K562 (cell line): ENCODE results near the gene YAF2. TPM values are rescaled to one million over a fixed set of nuclear protein-coding genes. Genes with fewer than 3 reads are reported as not detected.

Source experiments
- ATAC-seq: fragments of 200-7000 bp; cut with Tn5 transposase; 3 replicates; pipeline ENCODE4 v1.9.1; 2020; ENCODE audit warnings: moderate library complexity
- BruUV-seq: library from RNA; stranded (reverse); fragments of 400-500 nt; replicated peaks from 2 replicates; lab custom pipeline; 2021; lab: Mats Ljungman, UMichigan
- CTCF ChIA-PET: fragments of 300-600 bp; formaldehyde crosslinking; extraction: SDS; loops from one replicate; lab custom pipeline; 2021; ENCODE audit warnings: low intra/inter-chr PET ratio; lab: Yijun Ruan, JAX
- POLR2A ChIA-PET: fragments of 300-600, 350-650 bp; sonication (Branson Sonifier 250); formaldehyde crosslinking; extraction: SDS; loops from one replicate; lab custom pipeline; 2021; ENCODE audit warnings: antibody characterized with exemption, inconsistent platforms; lab: Yijun Ruan, JAX
- DNase-seq, 4 experiments: peaks; one replicate each; pipeline versions ENCODE4 v3.0.0 to v3.0.0-alpha.2; 2011 to 2018; ENCODE audit warnings: low spot score in 3 of 4, mixed read lengths in 3 of 4; ENCODE audit errors: extremely low read depth in 1 of 4
- FAIRE-seq: peaks from 2 replicates; lab custom pipeline; 2011; peaks lifted over from hg19 to GRCh38; lab: Jason Lieb, UNC
- H2AFZ ChIP-seq: 2 replicates; pipeline ENCODE4 v1.6.0; 2011; ENCODE audit warnings: low read depth, low read length, control low read depth, inconsistent platforms
- H3K27ac ChIP-seq: fragments of 200-600 bp; 3 replicates; pipeline ENCODE4 v1.8.0; 2011; ENCODE audit warnings: low read depth, mild to moderate bottlenecking, control low read depth, inconsistent platforms, low read length, moderate library complexity, mixed read lengths; ENCODE audit errors: extremely low read depth
- H3K27me3 ChIP-seq, 2 experiments: fragments of 300-600 bp in 1 of 2; 2 replicates in 1 of 2; 3 replicates in 1 of 2; pipeline versions ENCODE4 v1.6.0 to v1.8.0; 2011; ENCODE audit warnings: inconsistent platforms in 2 of 2, low read length in 2 of 2, mild to moderate bottlenecking in 1 of 2, mixed read lengths in 1 of 2, moderate library complexity in 1 of 2; ENCODE audit not compliant: control insufficient read depth in 2 of 2, insufficient read depth in 2 of 2
- H3K36me3 ChIP-seq: fragments of 300-600 bp; 3 replicates; pipeline ENCODE4 v1.8.0; 2011; ENCODE audit warnings: mild to moderate bottlenecking, low read length, inconsistent platforms; ENCODE audit not compliant: control insufficient read depth, insufficient read depth
- H3K4me1 ChIP-seq, 2 experiments: fragments of 200-600 bp in 1 of 2; replicated peaks in 1 of 2; 2 replicates in 1 of 2; 3 replicates in 1 of 2; pipeline versions ENCODE4 v1.5.1 to v1.8.0; 2011; ENCODE audit warnings: inconsistent platforms in 2 of 2, low read length in 2 of 2, mild to moderate bottlenecking in 1 of 2, mixed read lengths in 1 of 2, moderate library complexity in 1 of 2; ENCODE audit not compliant: control insufficient read depth in 2 of 2, insufficient read depth in 2 of 2
- H3K4me2 ChIP-seq: 2 replicates; pipeline ENCODE4 v1.6.1; 2011; ENCODE audit warnings: low read length, control low read depth, inconsistent platforms, mixed read lengths; ENCODE audit not compliant: insufficient read depth
- H3K4me3 ChIP-seq: fragments of 200-600 bp; sonication (generic), shearing (Covaris generic); 2 replicates; pipeline ENCODE4 v1.5.1; 2016; ENCODE audit warnings: control low read depth, inconsistent platforms
- H3K79me2 ChIP-seq: fragments of 200-600 bp; 3 replicates; pipeline ENCODE4 v1.8.0; 2011; ENCODE audit warnings: low read length, inconsistent platforms; ENCODE audit not compliant: control insufficient read depth, insufficient read depth
- H3K9ac ChIP-seq, 2 experiments: 2 replicates each; pipeline versions ENCODE4 v1.6.0 to v1.6.1; 2011; ENCODE audit warnings: low read depth in 2 of 2, low read length in 2 of 2, control low read depth in 1 of 2, inconsistent platforms in 1 of 2, mild to moderate bottlenecking in 1 of 2, mixed read lengths in 1 of 2; ENCODE audit not compliant: insufficient read depth in 1 of 2
- H3K9me1 ChIP-seq: one replicate; pipeline ENCODE4 v1.6.0; 2011; ENCODE audit warnings: inconsistent platforms, mild to moderate bottlenecking, low read length, moderate library complexity; ENCODE audit not compliant: control insufficient read depth, insufficient read depth
- H3K9me3 ChIP-seq: replicated peaks from 2 replicates; pipeline ENCODE4 v1.5.1; 2011; ENCODE audit warnings: low read depth, low read length, inconsistent platforms; ENCODE audit not compliant: control insufficient read depth, insufficient read depth
- H4K20me1 ChIP-seq: replicated peaks from 2 replicates; pipeline ENCODE4 v1.6.1; 2011; ENCODE audit warnings: low read length, inconsistent platforms, mixed read lengths; ENCODE audit not compliant: control insufficient read depth, insufficient read depth
- C11orf30 ChIP-seq: fragments of 450-650 bp; IDR thresholded peaks from 2 replicates; pipeline ENCODE4 v1.6.1; 2016; ENCODE audit warnings: low read depth, mild to moderate bottlenecking
- SAFB ChIP-seq: fragments of 200-400 bp; formaldehyde crosslinking; IDR thresholded peaks from 2 replicates; pipeline ENCODE4 v1.6.1; 2017; ENCODE audit warnings: low read depth, low read length, borderline replicate concordance
- SLC30A9 ChIP-seq: fragments of 250-450 bp; sonication (Bioruptor Pico); IDR thresholded peaks from 2 replicates; pipeline ENCODE4 v1.8.0; 2022; ENCODE audit warnings: mild to moderate bottlenecking, moderate library complexity
- TAF7 ChIP-seq: fragments of 450-650 bp; IDR thresholded peaks from 2 replicates; pipeline ENCODE4 v1.6.1; 2016; ENCODE audit warnings: missing genetic modification characterization, missing compliant biosample characterization
- TAF9B ChIP-seq: fragments of 450-650 bp; IDR thresholded peaks from 2 replicates; pipeline ENCODE4 v1.6.1; 2018; ENCODE audit warnings: mild to moderate bottlenecking; ENCODE audit not compliant: partially characterized antibody
- YY1 ChIP-seq, 3 experiments: IDR thresholded peaks; 2 replicates each; pipeline ENCODE4 v1.6.1; 2011; ENCODE audit warnings: low read length in 2 of 3, mild to moderate bottlenecking in 2 of 3, moderate library complexity in 2 of 3, borderline replicate concordance in 1 of 3, control low read depth in 1 of 3, low read depth in 1 of 3; ENCODE audit not compliant: insufficient read depth in 3 of 3, insufficient replicate concordance in 2 of 3, control insufficient read depth in 1 of 3, insufficient read length in 1 of 3; ENCODE audit errors: extremely low read depth in 1 of 3
- WGBS: fragments of 100-300 bp; shearing (Covaris generic); methylation state at CpG from one replicate; pipeline ENCODE4 v1.1.6; 2016; ENCODE audit warnings: low coverage, mixed read lengths; ENCODE audit not compliant: insufficient coverage; ENCODE audit errors: missing lambda C conversion rate; 5-methylcytosine and 5-hydroxymethylcytosine counted together
- in situ Hi-C: fragments of 300-500 bp; cut with MboI; formaldehyde crosslinking; loops from 4 replicates; pipeline ENCODE4 v1.15.0; 2018; ENCODE audit warnings: inconsistent platforms, mixed read lengths
- intact Hi-C: fragments of 100-400 bp; cut with micrococcal nuclease; formaldehyde crosslinking; loops from 2 replicates; pipeline ENCODE4 v1.14.2; 2022
- polyA plus RNA-seq, 8 experiments: library from polyadenylated mRNA; depleted of rRNA in 4 of 8; stranded (reverse) in 5 of 8; unstranded in 3 of 8; fragments of >200 nt; fragmentation: Nextera tagmentation in 2 of 8; fragmentation: Illumina TruSeq in 1 of 8; extraction: Ambion mirVana in 2 of 8; extraction: Trizol in 1 of 8; gene quantifications; 2 replicates each; pipeline versions ENCODE4 v1.2.1 to v1.2.3, GENCODE V29; 2011 to 2014; ENCODE audit warnings: inconsistent platforms in 1 of 8, missing spikeins in 1 of 8
- total RNA-seq, 7 experiments: library from RNA; depleted of rRNA in 6 of 7; stranded (reverse); fragments of >200 nt in 6 of 7; fragmentation: Illumina TruSeq in 2 of 7; extraction: Trizol in 2 of 7; gene quantifications; 2 replicates each; pipeline versions ENCODE4 v1.2.1 to v1.2.3, GENCODE V29; 2011 to 2021; ENCODE audit warnings: low replicate concordance in 1 of 7

Gene YAF2
- total and polyA plus RNA-seq, 9 of the 15 experiments (the other 6 are each of a cell fraction or from before 2014, with no cell fraction given): 10.6 to 26.4 (median 21.3) TPM

- POLR2A ChIA-PET: interaction anchor here (0.7 to 0.8 kb wide), 2 partner anchors 7 to 33 kb away, joined by 4 to 6 read pairs; no protein-coding TSS in a partner anchor
- H3K27ac ChIP-seq: no peak overlapping the region
- peak; percentile 34; the same call in 2 of the 3 replicates for ATAC-seq
Observed at GRCh38 chr12:42187799-42188198, 50.2 kb downstream of the YAF2 start.

GRCh38 chr12:42186793-42187192 is 51.3 kb downstream of the YAF2 start:
- BruUV-seq: no TSS peak
- no peak overlapping the region for H2AFZ ChIP-seq
- no peaks in the 10 kb centered on the region for H3K9me1 ChIP-seq
- H3K9ac ChIP-seq: no peak overlapping the region
- ATAC-seq: no peak
- no peaks in the 10 kb centered on the region for H3K4me1 ChIP-seq
- no peak for TF ChIP-seq SAFB
- no peak for TF ChIP-seq YY1 (IDR thresholded peaks at IDR 0.05; ENCODE audit: borderline replicate concordance in 1 of 3, control insufficient read depth in 1 of 3, extremely low read depth in 1 of 3, insufficient read depth in 3 of 3, insufficient read length in 1 of 3, insufficient replicate concordance in 2 of 3, low read depth in 1 of 3, low read length in 2 of 3)
- TF ChIP-seq SLC30A9 (CRISPR knock-in tag): no peak
- no peak for TF ChIP-seq TAF9B
- peaks cover 5% of the 10 kb centered on the region; the same call in 2 of the 3 replicates for H3K36me3 ChIP-seq
- H3K79me2 ChIP-seq: no peaks in the 10 kb centered on the region
- 59% methylated on average over 2 of the region's 2 CpGs for WGBS
- ChIA-PET CTCF (no interaction called here), POLR2A (no interaction called here)
- intact Hi-C loops (no loop called here), in situ Hi-C loops (no loop called here)
- no peak for DNase-seq
- H3K27me3 ChIP-seq: no peaks in the 10 kb centered on the region
- no peaks in the 10 kb centered on the region for H4K20me1 ChIP-seq
- no peak overlapping the region for H3K4me2 ChIP-seq
- H3K4me3 ChIP-seq: no peak overlapping the region
- H3K27ac ChIP-seq: no peak overlapping the region
- no peak for FAIRE-seq
- no peaks in the 10 kb centered on the region for H3K9me3 ChIP-seq

More at GRCh38 chr12:42187799-42188198, 50.2 kb downstream of the YAF2 start:
- BruUV-seq: no TSS peak
- H2AFZ ChIP-seq: no peak overlapping the region
- intact Hi-C loops (no loop called here), in situ Hi-C loops (no loop called here)
- no peak overlapping the region for H3K4me3 ChIP-seq
- H3K4me1 ChIP-seq: no peaks in the 10 kb centered on the region
- no peaks in the 10 kb centered on the region for H4K20me1 ChIP-seq
- H3K79me2 ChIP-seq: no peaks in the 10 kb centered on the region
- no peak overlapping the region for H3K4me2 ChIP-seq
- H3K36me3 ChIP-seq: peaks cover 2% of the 10 kb centered on the region; the same call in 1 of the 3 replicates
- H3K9me3 ChIP-seq: no peaks in the 10 kb centered on the region
- DNase-seq: no peak
- CTCF ChIA-PET: no interaction called here
- TF ChIP-seq C11orf30 (0 out of 2 replicates have a peak, but pooled peaks have one; percentile 7), TAF7 (tag) (no peak)
- TF ChIP-seq, all 486 proteins: peak for 1
- no peak for FAIRE-seq
- no peaks in the 10 kb centered on the region for H3K9me1 ChIP-seq
- 68% methylated on average over 2 of the region's 2 CpGs for WGBS
- H3K27me3 ChIP-seq: no peaks in the 10 kb centered on the region
- no peak overlapping the region for H3K9ac ChIP-seq
